H1 (cell line): Measurements from ENCODE around the gene TMEM235. TPM values are rescaled to one million over a fixed set of nuclear protein-coding genes. Genes with fewer than 3 reads are reported as not detected.

Source experiments
- CTCF ChIA-PET: fragments of 300-600 bp; sonication (Branson Sonifier 250); formaldehyde crosslinking; loops from one replicate; lab custom pipeline; 2021; ENCODE audit not compliant: partially characterized antibody; lab: Charles Lee
- POLR2A ChIA-PET: fragments of 300-600 bp; sonication (Branson Sonifier 250); formaldehyde crosslinking; loops from one replicate; lab custom pipeline; 2021; ENCODE audit warnings: inconsistent platforms; ENCODE audit not compliant: partially characterized antibody; lab: Charles Lee
- DNase-seq, 2 experiments: peaks; one replicate each; pipeline versions ENCODE4 v3.0.0 to v3.0.0-alpha.2; 2010 to 2022; ENCODE audit warnings: low spot score in 2 of 2, low read depth in 1 of 2, mixed read lengths in 1 of 2
- FAIRE-seq: peaks from 2 replicates; lab custom pipeline; 2011; peaks lifted over from hg19 to GRCh38; lab: Jason Lieb, UNC
- H2AFZ ChIP-seq: 2 replicates; pipeline ENCODE4 v1.8.1; 2012; ENCODE audit warnings: low read length, inconsistent platforms
- H2AK5ac ChIP-seq: 2 replicates; pipeline ENCODE4 v1.6.1; 2013; ENCODE audit warnings: low read depth, low read length
- H2BK120ac ChIP-seq: replicated peaks from 2 replicates; pipeline ENCODE3; 2013; ENCODE audit warnings: low read depth, low read length, inconsistent platforms
- H2BK12ac ChIP-seq: 2 replicates; pipeline ENCODE4 v1.6.1; 2013; ENCODE audit warnings: low read depth, low read length
- H2BK15ac ChIP-seq: 2 replicates; pipeline ENCODE4 v1.6.1; 2013; ENCODE audit warnings: low read length
- H2BK20ac ChIP-seq: 2 replicates; pipeline ENCODE4 v1.6.1; 2013; ENCODE audit warnings: low read length
- H2BK5ac ChIP-seq: 2 replicates; pipeline ENCODE4 v1.6.1; 2013; ENCODE audit warnings: low read depth, low read length
- H3K14ac ChIP-seq: 2 replicates; pipeline ENCODE4 v1.6.1; 2013; ENCODE audit warnings: inconsistent platforms; ENCODE audit not compliant: insufficient read length
- H3K18ac ChIP-seq: 2 replicates; pipeline ENCODE4 v1.6.1; 2013; ENCODE audit warnings: low read length; ENCODE audit errors: extremely low read depth
- H3K23ac ChIP-seq: 2 replicates; pipeline ENCODE4 v1.6.1; 2013; ENCODE audit warnings: inconsistent platforms; ENCODE audit not compliant: insufficient read length
- H3K23me2 ChIP-seq: 2 replicates; pipeline ENCODE4 v1.6.1; 2013; ENCODE audit warnings: low read depth, low read length
- H3K27ac ChIP-seq: 2 replicates; pipeline ENCODE4 v1.6.1; 2011; ENCODE audit warnings: low read depth, low read length, inconsistent platforms
- H3K27me3 ChIP-seq, 4 experiments: replicated peaks in 1 of 4; 1 replicate in 1 of 4; 2 replicates in 3 of 4; pipeline versions ENCODE4 v1.6.1 to v1.8.1; 2011 to 2013; ENCODE audit warnings: low read length in 3 of 4, mild to moderate bottlenecking in 3 of 4, inconsistent platforms in 2 of 4, mixed read lengths in 2 of 4, moderate library complexity in 1 of 4; ENCODE audit not compliant: control insufficient read depth in 3 of 4, insufficient read depth in 3 of 4; ENCODE audit errors: extremely low read depth in 1 of 4
- H3K36me3 ChIP-seq, 4 experiments: 2 replicates each; pipeline versions ENCODE4 v1.6.1 to v1.8.1; 2011 to 2013; ENCODE audit warnings: mild to moderate bottlenecking in 4 of 4, low read length in 3 of 4, moderate library complexity in 2 of 4, control low read depth in 1 of 4, inconsistent platforms in 1 of 4; ENCODE audit not compliant: insufficient read depth in 4 of 4, control insufficient read depth in 2 of 4
- H3K4ac ChIP-seq: replicated peaks from 2 replicates; pipeline ENCODE3; 2013; ENCODE audit warnings: low read length, low read depth, mixed read lengths, inconsistent platforms; ENCODE audit not compliant: insufficient read length
- H3K4me1 ChIP-seq, 4 experiments: replicated peaks in 1 of 4; 1 replicate in 1 of 4; 2 replicates in 3 of 4; pipeline versions ENCODE4 v1.6.1 to v1.8.1; 2011 to 2013; ENCODE audit warnings: low read length in 3 of 4, inconsistent platforms in 2 of 4, mixed read lengths in 1 of 4; ENCODE audit not compliant: insufficient read depth in 4 of 4, control insufficient read depth in 3 of 4
- H3K4me2 ChIP-seq, 2 experiments: 2 replicates each; pipeline versions ENCODE4 v1.6.1 to v1.8.1; 2011 to 2013; ENCODE audit warnings: low read depth in 2 of 2, low read length in 2 of 2, control low read depth in 1 of 2, inconsistent platforms in 1 of 2, mild to moderate bottlenecking in 1 of 2; ENCODE audit not compliant: insufficient read depth in 1 of 2
- H3K4me3 ChIP-seq, 4 experiments: fragments of 200-600, 300-600 bp in 1 of 4; sonication (generic), shearing (Covaris generic), sonication (Bioruptor Twin) in 1 of 4; 2 replicates each; pipeline versions ENCODE4 v1.5.1 to v1.8.1; 2011 to 2016; ENCODE audit warnings: low read length in 4 of 4, low read depth in 3 of 4, control low read depth in 2 of 4, inconsistent platforms in 2 of 4, mild to moderate bottlenecking in 2 of 4, mixed read lengths in 1 of 4, moderate library complexity in 1 of 4; ENCODE audit not compliant: insufficient read depth in 2 of 4; ENCODE audit errors: extremely low read depth in 1 of 4
- H3K56ac ChIP-seq: replicated peaks from 2 replicates; pipeline ENCODE3; 2013; ENCODE audit warnings: low read depth, mild to moderate bottlenecking, mixed read lengths, low read length, inconsistent platforms; ENCODE audit not compliant: insufficient read length
- H3K79me1 ChIP-seq: 2 replicates; pipeline ENCODE4 v1.6.1; 2013; ENCODE audit warnings: low read depth, low read length, control low read depth
- H3K79me2 ChIP-seq, 2 experiments: 2 replicates each; pipeline versions ENCODE4 v1.6.1 to v1.8.1; 2012 to 2013; ENCODE audit warnings: low read length in 2 of 2, mild to moderate bottlenecking in 2 of 2, inconsistent platforms in 1 of 2; ENCODE audit not compliant: insufficient read depth in 2 of 2, control insufficient read depth in 1 of 2
- H3K9ac ChIP-seq, 4 experiments: replicated peaks in 1 of 4; 1 replicate in 1 of 4; 2 replicates in 3 of 4; pipeline versions ENCODE4 v1.6.1 to v1.8.1; 2011 to 2013; ENCODE audit warnings: low read depth in 3 of 4, low read length in 3 of 4, control low read depth in 2 of 4, mild to moderate bottlenecking in 2 of 4, moderate library complexity in 2 of 4, inconsistent platforms in 1 of 4; ENCODE audit errors: extremely low read depth in 1 of 4
- H3K9me3 ChIP-seq, 2 experiments: 2 replicates each; pipeline versions ENCODE4 v1.6.1 to v1.8.1; 2012 to 2013; ENCODE audit warnings: mild to moderate bottlenecking in 2 of 2, moderate library complexity in 2 of 2, control low read depth in 1 of 2, inconsistent platforms in 1 of 2, low read depth in 1 of 2, low read length in 1 of 2, mixed read lengths in 1 of 2; ENCODE audit not compliant: insufficient read depth in 2 of 2
- H4K20me1 ChIP-seq, 2 experiments: replicated peaks in 1 of 2; 2 replicates each; pipeline versions ENCODE3 to v1.8.1; 2011 to 2013; ENCODE audit warnings: inconsistent platforms in 2 of 2, low read length in 2 of 2, mild to moderate bottlenecking in 1 of 2; ENCODE audit not compliant: insufficient read depth in 2 of 2, control insufficient read depth in 1 of 2
- H4K5ac ChIP-seq: 2 replicates; pipeline ENCODE4 v1.6.1; 2013; ENCODE audit warnings: low read length, low read depth, mixed read lengths, inconsistent platforms; ENCODE audit not compliant: insufficient read length
- H4K8ac ChIP-seq: 2 replicates; pipeline ENCODE4 v1.8.0; 2013; ENCODE audit warnings: mild to moderate bottlenecking, moderate library complexity, low read length, inconsistent platforms; ENCODE audit not compliant: insufficient read depth; ENCODE audit errors: extremely low read depth
- H4K91ac ChIP-seq: replicated peaks from 2 replicates; pipeline ENCODE3; 2013; ENCODE audit warnings: low read length, mixed read lengths, inconsistent platforms; ENCODE audit not compliant: insufficient read length
- RAD21 ChIP-seq, 2 experiments: IDR thresholded peaks in 1 of 2; conservative IDR thresholded peaks in 1 of 2; 2 replicates each; pipeline ENCODE4 v1.6.1; 2011; ENCODE audit warnings: low read depth in 2 of 2, low read length in 2 of 2, improper control_type of control experiment in 1 of 2, inconsistent platforms in 1 of 2, mild to moderate bottlenecking in 1 of 2, moderate library complexity in 1 of 2
- TCF12 ChIP-seq: IDR thresholded peaks from 2 replicates; pipeline ENCODE4 v1.6.1; 2011; ENCODE audit warnings: low read depth, mild to moderate bottlenecking, low read length
- WGBS, 2 experiments: shearing (Covaris generic) in 1 of 2; methylation state at CpG; one replicate each; pipeline versions ENCODE4 v1.1.6 to v1.1.7; 2013 to 2015; ENCODE audit warnings: low lambda C conversion rate in 2 of 2, mixed read lengths in 2 of 2, inconsistent platforms in 1 of 2, low coverage in 1 of 2, missing lambda C conversion rate in 1 of 2; ENCODE audit not compliant: insufficient replicate concordance in 2 of 2, insufficient coverage in 1 of 2, insufficient read length in 1 of 2; ENCODE audit errors: extremely low coverage in 1 of 2, missing lambda C conversion rate in 1 of 2; 5-methylcytosine and 5-hydroxymethylcytosine counted together
- polyA plus RNA-seq, 7 experiments: library from polyadenylated mRNA; depleted of rRNA in 3 of 7; stranded (reverse) in 5 of 7; unstranded in 2 of 7; fragments of >200 nt in 5 of 7; fragments of 200-250 nt in 2 of 7; gene quantifications; 1 replicate in 5 of 7; 2 replicates in 1 of 7; 4 replicates in 1 of 7; pipeline versions ENCODE4 v1.2.1 to v1.2.3, GENCODE V29; 2011 to 2013; ENCODE audit warnings: missing spikeins in 2 of 7, mixed read lengths in 2 of 7
- total RNA-seq: library from RNA; stranded (reverse); fragmentation: NEBNext Ultra II Directional; extraction: Animal tissue kit (Norgen Biotek cat#: 25700); gene quantifications from 2 replicates; pipeline ENCODE4 v1.2.1, GENCODE V29; 2021
- TF ChIP-seq, protein P1 (sequence below): IDR thresholded peaks from 2 replicates; pipeline ENCODE4 v1.6.1; 2012; ENCODE audit warnings: inconsistent platforms

The TMEM235 gene
- total and polyA plus RNA-seq, 2 of the 8 experiments (the other 6 are each of a cell fraction or from before 2014, with no cell fraction given), result 0.05 to 0.15 TPM

GRCh38 chr17:78236362-78237127 is 5.1 kb downstream of the TMEM235 start:
- Histone ChIP-seq H3K4ac (no peak overlapping the region), H2BK20ac (no peak overlapping the region), H4K20me1 (peaks cover 0 to 2% of the 10 kb centered on the region in 2 experiments), H3K9ac (no peak overlapping the region), H3K27me3 (peaks cover 0 to 14% (median 12%) of the 10 kb centered on the region in 4 experiments; a peak in 5 of 7 replicates), H3K4me1 (peaks cover 0 to 6% (median under 1%) of the 10 kb centered on the region in 4 experiments; a peak in 3 of 7 replicates), H3K23me2 (peaks cover 5% of the 10 kb centered on the region; the same call in 1 of the 2 replicates), H2BK5ac (no peak overlapping the region), H3K36me3 (no peaks in the 10 kb centered on the region), H3K18ac (no peak overlapping the region), H3K27ac (no peak overlapping the region), H3K23ac (no peak overlapping the region), H3K79me2 (no peaks in the 10 kb centered on the region), H3K56ac (no peak overlapping the region), H3K4me2 (no peak overlapping the region), H3K9me3 (no peaks in the 10 kb centered on the region), H2BK15ac (0 out of 2 replicates have a peak overlapping the region, but pooled peaks have one; percentile 46), H2BK120ac (no peak overlapping the region), H4K8ac (no peak overlapping the region), H4K91ac (no peak overlapping the region), H3K14ac (no peak overlapping the region), H4K5ac (no peak overlapping the region), H2BK12ac (no peak overlapping the region), H3K4me3 (no peak overlapping the region), H2AK5ac (no peak overlapping the region), H2AFZ (no peak overlapping the region), H3K79me1 (no peaks in the 10 kb centered on the region)
- POLR2A ChIA-PET, result interaction anchor here (0.6 to 3.6 kb wide), 5 partner anchors 10 to 124 kb away, joined by 3 to 16 read pairs (median 8); partner anchors contain the start of genes AFMID and TK1
- no peak for TF ChIP-seq RAD21 (IDR thresholded peaks at IDR 0.05 in 1 of 2, conservative IDR thresholded peaks at IDR 0.05 in 1 of 2; ENCODE audit: low read depth in 2 of 2, low read length in 2 of 2)
- TF ChIP-seq, protein P1, sequence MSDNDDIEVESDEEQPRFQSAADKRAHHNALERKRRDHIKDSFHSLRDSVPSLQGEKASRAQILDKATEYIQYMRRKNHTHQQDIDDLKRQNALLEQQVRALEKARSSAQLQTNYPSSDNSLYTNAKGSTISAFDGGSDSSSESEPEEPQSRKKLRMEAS, result no peak
- no peak for TF ChIP-seq TCF12
- 87% methylated on average over 20 of the region's 20 CpGs; no CpG with 5 or more reads in 1 of the 2 experiments for WGBS, 2 experiments
- FAIRE-seq (no peak), DNase-seq (no peak)
- CTCF ChIA-PET, result interaction anchor here (0.6 to 5.9 kb wide), 5 partner anchors 10 to 191 kb away, joined by 3 to 53 read pairs (median 3); no protein-coding TSS in a partner anchor
